Stimulated activated CD4-positive, alpha-beta T cell treated with anti-CD3 and anti-CD28 coated beads, TNF-alpha, amount 100 ng/mL, for 24 hours (primary cell): ENCODE data around the gene GPRIN1.

Experiments
- DNase-seq, 3 experiments: peaks; one replicate each; pipeline ENCODE4 v3.0.0-alpha.2; 2020; ENCODE audit warnings: low read depth in 3 of 3

GPRIN1 gene

GRCh38 chr5:176643491-176644219, 33.7 kb upstream of the GPRIN1 start:
- no peak for DNase-seq

GRCh38 chr5:176642675-176643490, 32.9 kb upstream of the GPRIN1 start:
- no peak for DNase-seq

- DNase-seq, result no peak
Measured at GRCh38 chr5:176640616-176641015, 30.7 kb upstream of the GPRIN1 start.

- DNase-seq, result no peak
Measured at GRCh38 chr5:176639981-176640380, 30.0 kb upstream of the GPRIN1 start.

- no peak for DNase-seq
Measured at GRCh38 chr5:176639208-176639607, 29.3 kb upstream of the GPRIN1 start.

GRCh38 chr5:176638437-176638836, 28.5 kb upstream of the GPRIN1 start:
- no peak for DNase-seq

GRCh38 chr5:176637556-176637955, 27.6 kb upstream of the GPRIN1 start:
- no peak for DNase-seq

GRCh38 chr5:176636426-176636825, 26.5 kb upstream of the GPRIN1 start:
- no peak for DNase-seq

GRCh38 chr5:176633598-176633997, 23.6 kb upstream of the GPRIN1 start:
- DNase-seq, result no peak

- DNase-seq, result no peak
Measured at GRCh38 chr5:176632745-176633144, 22.8 kb upstream of the GPRIN1 start.

- no peak for DNase-seq
Measured at GRCh38 chr5:176631383-176632200, 21.6 kb upstream of the GPRIN1 start.

- DNase-seq, result no peak
Measured at GRCh38 chr5:176630681-176631222, 20.8 kb upstream of the GPRIN1 start.

- DNase-seq, result peak in 2 of 3 experiments; percentile 25 to 63
Measured at GRCh38 chr5:176629853-176630680, 20.1 kb upstream of the GPRIN1 start, which contains the start of the genes EIF4E1B and SNCB. Gene EIF4E1B (plus strand): TSS chr5:176630675. CDS start chr5:176642788, 12,113 bp downstream. Gene SNCB (minus strand): TSS chr5:176630534. CDS start chr5:176629654, 880 bp downstream.

GRCh38 chr5:176629317-176629852, 19.4 kb upstream of the GPRIN1 start:
- no peak for DNase-seq

GRCh38 chr5:176628406-176629228, 18.7 kb upstream of the GPRIN1 start:
- DNase-seq, result no peak

GRCh38 chr5:176627582-176627981, 17.6 kb upstream of the GPRIN1 start:
- DNase-seq, result no peak

GRCh38 chr5:176626876-176627236, 16.9 kb upstream of the GPRIN1 start:
- DNase-seq, result no peak

- DNase-seq, result no peak
Measured at GRCh38 chr5:176625966-176626875, 16.3 kb upstream of the GPRIN1 start.

GRCh38 chr5:176625512-176625911, 15.6 kb upstream of the GPRIN1 start:
- DNase-seq, result no peak
